B cell (primary cell): ENCODE data around the gene TBCEL.

Experiments
- EZH2 ChIP-seq: IDR thresholded peaks from 2 replicates; pipeline ENCODE4 v1.6.1; 2012; ENCODE audit warnings: borderline replicate concordance, low read depth, mild to moderate bottlenecking, moderate library complexity, low read length; ENCODE audit not compliant: insufficient read depth, poor library complexity, severe bottlenecking
- TF ChIP-seq, protein P1 (sequence below): fragments of 200-600 bp; IDR thresholded peaks from one replicate; pipeline ENCODE4 v1.8.0; 2022; ENCODE audit warnings: antibody characterized with exemption, mild to moderate bottlenecking

GRCh38 chr11:121067453-121067852 is 43.6 kb downstream of the TBCEL start:
- TF ChIP-seq, protein P1, sequence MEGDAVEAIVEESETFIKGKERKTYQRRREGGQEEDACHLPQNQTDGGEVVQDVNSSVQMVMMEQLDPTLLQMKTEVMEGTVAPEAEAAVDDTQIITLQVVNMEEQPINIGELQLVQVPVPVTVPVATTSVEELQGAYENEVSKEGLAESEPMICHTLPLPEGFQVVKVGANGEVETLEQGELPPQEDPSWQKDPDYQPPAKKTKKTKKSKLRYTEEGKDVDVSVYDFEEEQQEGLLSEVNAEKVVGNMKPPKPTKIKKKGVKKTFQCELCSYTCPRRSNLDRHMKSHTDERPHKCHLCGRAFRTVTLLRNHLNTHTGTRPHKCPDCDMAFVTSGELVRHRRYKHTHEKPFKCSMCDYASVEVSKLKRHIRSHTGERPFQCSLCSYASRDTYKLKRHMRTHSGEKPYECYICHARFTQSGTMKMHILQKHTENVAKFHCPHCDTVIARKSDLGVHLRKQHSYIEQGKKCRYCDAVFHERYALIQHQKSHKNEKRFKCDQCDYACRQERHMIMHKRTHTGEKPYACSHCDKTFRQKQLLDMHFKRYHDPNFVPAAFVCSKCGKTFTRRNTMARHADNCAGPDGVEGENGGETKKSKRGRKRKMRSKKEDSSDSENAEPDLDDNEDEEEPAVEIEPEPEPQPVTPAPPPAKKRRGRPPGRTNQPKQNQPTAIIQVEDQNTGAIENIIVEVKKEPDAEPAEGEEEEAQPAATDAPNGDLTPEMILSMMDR = no peak
- no peak for TF ChIP-seq EZH2
